Cardiac muscle cell (in vitro differentiated cells and primary cell): ENCODE measurements around the gene MBD5. TPM values are rescaled to one million over a fixed set of nuclear protein-coding genes. Genes with fewer than 3 reads are reported as not detected.
A peak's percentile ranks its signal among the peaks of the same experiment; 100 is the strongest.
"Not testable (repeated sequence)": the region's sequence is repeated elsewhere in the genome, so short reads cannot be mapped to it uniquely, and the experiment has no call there.

Source experiments
- DNase-seq, 2 donors: peaks; one replicate each; pipeline versions ENCODE4 v3.0.0 to v3.0.0-alpha.2; 2010 to 2017; ENCODE audit warnings: low read depth in 1 of 2, low spot score in 1 of 2
- H3K27ac ChIP-seq: fragments of 200-600 bp; sonication (generic); 2 replicates; pipeline ENCODE4 v1.5.1; 2016
- H3K27me3 ChIP-seq: fragments of 200-600 bp; sonication (generic); 2 replicates; pipeline ENCODE4 v1.6.0; 2016; ENCODE audit warnings: control low read depth
- H3K36me3 ChIP-seq: fragments of 200-600 bp; sonication (generic); 2 replicates; pipeline ENCODE4 v1.5.1; 2016; ENCODE audit warnings: control low read depth
- H3K4me1 ChIP-seq: fragments of 200-600 bp; sonication (generic); 2 replicates; pipeline ENCODE4 v1.8.1; 2017; ENCODE audit warnings: low read depth, mild to moderate bottlenecking, mixed run types
- H3K4me3 ChIP-seq: fragments of 200-600 bp; sonication (generic); 2 replicates; pipeline ENCODE4 v1.5.1; 2016; ENCODE audit warnings: mild to moderate bottlenecking
- H3K9me3 ChIP-seq: fragments of 200-600 bp; sonication (generic); 2 replicates; pipeline ENCODE4 v1.5.1; 2017; ENCODE audit warnings: low read depth, mild to moderate bottlenecking, control low read depth
- CTCF ChIP-seq: IDR thresholded peaks from 2 replicates; pipeline ENCODE4 v1.5.1; 2012; ENCODE audit warnings: low read depth, mild to moderate bottlenecking, low read length
- polyA plus RNA-seq: library from polyadenylated mRNA; unstranded; fragments of >200 nt; fragmentation: Nextera tagmentation; extraction: Ambion mirVana; gene quantifications from 2 replicates; pipeline ENCODE4 v1.2.1, GENCODE V29; 2016
- total RNA-seq: library from RNA; depleted of rRNA; stranded (reverse); fragments of >200 nt; gene quantifications from 2 replicates; pipeline ENCODE4 v1.2.3, GENCODE V29; 2016

Gene MBD5
- total and polyA plus RNA-seq, 2 experiments from 2014 or later: 44.5 to 45.6 TPM

GRCh38 chr2:147989809-147990403 is 31.0 kb upstream of the MBD5 start:
- Histone ChIP-seq H3K4me1 (no peaks in the 10 kb centered on the region), H3K27me3 (no peaks in the 10 kb centered on the region), H3K36me3 (no peaks in the 10 kb centered on the region), H3K27ac (peak overlapping the region; percentile 26), H3K4me3 (no peak overlapping the region), H3K9me3 (no peaks in the 10 kb centered on the region)
- peak; percentile 74 for TF ChIP-seq CTCF
- DNase-seq: peak; percentile 18 to 73

- H3K9me3 ChIP-seq, H3K27ac ChIP-seq, H3K4me1 ChIP-seq, H3K27me3 ChIP-seq, DNase-seq, H3K36me3 ChIP-seq, H3K4me3 ChIP-seq: not testable (repeated sequence)
Observed at GRCh38 chr2:147994965-147995364, 25.9 kb upstream of the MBD5 start.

GRCh38 chr2:147996828-147997227 is 24.1 kb upstream of the MBD5 start:
- peaks cover 5% of the 10 kb centered on the region for H3K4me1 ChIP-seq
- H3K27ac ChIP-seq: no peak overlapping the region
- H3K36me3 ChIP-seq: no peaks in the 10 kb centered on the region
- H3K4me3 ChIP-seq: no peak overlapping the region
- no peaks in the 10 kb centered on the region for H3K27me3 ChIP-seq
- DNase-seq: no peak
- H3K9me3 ChIP-seq: no peaks in the 10 kb centered on the region
- TF ChIP-seq CTCF: no peak

GRCh38 chr2:147998203-147998602 is 22.7 kb upstream of the MBD5 start:
- no peaks in the 10 kb centered on the region for H3K27me3 ChIP-seq
- no peaks in the 10 kb centered on the region for H3K36me3 ChIP-seq
- H3K4me3 ChIP-seq: no peak overlapping the region
- no peak overlapping the region for H3K27ac ChIP-seq
- H3K4me1 ChIP-seq: peaks cover 5% of the 10 kb centered on the region
- no peak for DNase-seq
- no peaks in the 10 kb centered on the region for H3K9me3 ChIP-seq
- TF ChIP-seq CTCF: no peak

GRCh38 chr2:147999126-147999525 is 21.8 kb upstream of the MBD5 start:
- Histone ChIP-seq H3K4me1 (peaks cover 5% of the 10 kb centered on the region), H3K4me3 (no peak overlapping the region), H3K27me3 (no peaks in the 10 kb centered on the region), H3K36me3 (no peaks in the 10 kb centered on the region), H3K9me3 (no peaks in the 10 kb centered on the region), H3K27ac (no peak overlapping the region)
- TF ChIP-seq CTCF: no peak
- DNase-seq: no peak

- no peaks in the 10 kb centered on the region for H3K27me3 ChIP-seq
- H3K4me3 ChIP-seq: no peak overlapping the region
- H3K36me3 ChIP-seq: no peaks in the 10 kb centered on the region
- TF ChIP-seq CTCF: no peak
- no peaks in the 10 kb centered on the region for H3K9me3 ChIP-seq
- H3K4me1 ChIP-seq: peaks cover 5% of the 10 kb centered on the region
- no peak overlapping the region for H3K27ac ChIP-seq
- DNase-seq: no peak
Observed at GRCh38 chr2:148000095-148000494, 20.8 kb upstream of the MBD5 start.

GRCh38 chr2:148002420-148002819 is 18.5 kb upstream of the MBD5 start:
- not testable (repeated sequence) for H3K4me1 ChIP-seq, H3K36me3 ChIP-seq, H3K4me3 ChIP-seq, H3K9me3 ChIP-seq, DNase-seq, H3K27ac ChIP-seq, H3K27me3 ChIP-seq
